NB4 (cell line): Measurements from ENCODE around the gene TFAP2C.

ENCODE experiments used
- DNase-seq: peaks from one replicate; pipeline ENCODE4 v3.0.0; 2010; ENCODE audit warnings: low read depth
- H3K4me3 ChIP-seq: one replicate; pipeline ENCODE4 v1.5.1; 2011; ENCODE audit warnings: mild to moderate bottlenecking, low read depth, low read length, moderate library complexity
- CTCF ChIP-seq: IDR thresholded peaks from one replicate; pipeline ENCODE4 v1.5.1; 2012; ENCODE audit warnings: low read depth, low read length
- MYC ChIP-seq: IDR thresholded peaks from 2 replicates; pipeline ENCODE4 v1.6.1; 2011; ENCODE audit warnings: low read depth, low read length
- POLR2A ChIP-seq: IDR thresholded peaks from 2 replicates; pipeline ENCODE4 v1.6.1; 2011; ENCODE audit warnings: mild to moderate bottlenecking; ENCODE audit not compliant: insufficient read length; ENCODE audit errors: extremely low read depth
- TF ChIP-seq, protein P1 (sequence below): IDR thresholded peaks from 2 replicates; pipeline ENCODE4 v1.6.1; 2011; ENCODE audit warnings: low read depth, low read length

Gene TFAP2C

GRCh38 chr20:56665806-56666205, 36.7 kb downstream of the TFAP2C start:
- DNase-seq, result no peak
- TF ChIP-seq POLR2A (no peak), CTCF (no peak), MYC (no peak)
- TF ChIP-seq, protein P1, sequence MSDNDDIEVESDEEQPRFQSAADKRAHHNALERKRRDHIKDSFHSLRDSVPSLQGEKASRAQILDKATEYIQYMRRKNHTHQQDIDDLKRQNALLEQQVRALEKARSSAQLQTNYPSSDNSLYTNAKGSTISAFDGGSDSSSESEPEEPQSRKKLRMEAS, result no peak
- H3K4me3 ChIP-seq, result no peak overlapping the region

DNA sequence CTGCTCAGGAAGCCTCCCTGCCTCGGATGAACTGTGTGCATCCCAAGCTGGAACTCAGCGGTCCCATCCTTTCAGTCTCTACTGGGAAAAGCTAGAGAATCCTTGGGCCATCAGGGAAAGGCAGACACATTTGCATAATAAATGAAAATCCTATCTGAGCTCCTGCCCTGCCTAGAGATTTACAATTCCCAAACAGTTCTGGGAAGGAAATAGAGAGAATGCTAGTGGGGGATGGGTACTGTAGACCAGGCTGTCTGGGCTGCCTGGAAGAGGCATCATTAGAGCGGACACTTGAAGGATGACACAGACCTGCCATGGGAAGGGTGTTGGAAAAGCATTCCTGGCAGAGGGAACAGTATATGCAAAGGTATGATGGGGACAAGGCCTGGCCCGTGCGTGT, 44.3 kb downstream of the TFAP2C start:
- no peak for DNase-seq
- no peak overlapping the region for H3K4me3 ChIP-seq
- TF ChIP-seq POLR2A, result no peak
- TF ChIP-seq, protein P1, result no peak
- TF ChIP-seq MYC, result no peak
- TF ChIP-seq CTCF, result no peak

- TF ChIP-seq POLR2A, result no peak
- TF ChIP-seq, protein P1, result no peak
- no peak for TF ChIP-seq CTCF
- no peak for TF ChIP-seq MYC
- peak; percentile 18 for DNase-seq
- H3K4me3 ChIP-seq, result no peak overlapping the region
These were observed 46.9 kb downstream of the TFAP2C start for GRCh38 chr20:56676001-56676400.

DNA sequence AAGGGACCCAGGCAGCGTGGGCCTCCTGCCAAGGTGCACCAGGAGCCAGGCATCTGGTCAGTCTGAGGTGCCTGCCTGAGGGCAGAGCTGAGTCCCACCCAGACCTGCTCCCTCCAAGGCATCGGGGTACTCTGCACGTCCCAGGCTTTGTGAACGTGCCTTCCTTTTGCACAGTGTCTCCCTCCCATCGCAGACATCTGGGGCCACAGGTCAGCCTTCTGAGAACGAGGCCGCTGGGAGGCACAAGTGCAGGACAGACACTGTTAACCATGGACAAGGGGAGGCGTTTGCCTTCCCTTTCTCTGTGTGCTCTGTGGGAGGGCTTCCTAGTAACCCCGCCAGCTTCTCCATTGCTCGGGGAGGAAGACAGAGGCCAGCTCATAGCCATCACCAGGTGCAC, 47.6 kb downstream of the TFAP2C start:
- no peak for TF ChIP-seq POLR2A
- TF ChIP-seq, protein P1, result no peak
- TF ChIP-seq CTCF, result no peak
- no peak for TF ChIP-seq MYC
- H3K4me3 ChIP-seq, result no peak overlapping the region

GRCh38 chr20:56683077-56683865, 54.2 kb downstream of the TFAP2C start:
- DNase-seq, result no peak
- TF ChIP-seq, protein P1, result no peak
- TF ChIP-seq MYC, result no peak
- no peak for TF ChIP-seq CTCF
- TF ChIP-seq POLR2A, result no peak
- no peak overlapping the region for H3K4me3 ChIP-seq

More for the DNA sequence above, 47.6 kb downstream of the TFAP2C start:
- DNase-seq, result no peak
